SH-SY5Y (cell line): Measurements from ENCODE around the gene KANSL1L.

Experiments
- GATA2 ChIP-seq: IDR thresholded peaks from 2 replicates; pipeline ENCODE4 v1.6.1; 2011; ENCODE audit warnings: mild to moderate bottlenecking, low read depth, low read length
- GATA3 ChIP-seq: IDR thresholded peaks from 2 replicates; pipeline ENCODE4 v1.6.1; 2011; ENCODE audit warnings: low read depth, mild to moderate bottlenecking, low read length, moderate library complexity

GRCh38 chr2:210174086-210174485, 2.9 kb upstream of the KANSL1L start:
- no peak for TF ChIP-seq GATA2
- no peak for TF ChIP-seq GATA3
